DND-41 (cell line): ENCODE measurements around the gene NRXN3.

Source experiments
- EZH2 ChIP-seq: IDR thresholded peaks from 3 replicates; pipeline ENCODE4 v1.6.1; 2012; ENCODE audit warnings: borderline replicate concordance, low read depth, mild to moderate bottlenecking, moderate library complexity, low read length, inconsistent platforms; ENCODE audit not compliant: severe bottlenecking
- TF ChIP-seq, protein P1 (sequence below): IDR thresholded peaks from 2 replicates; pipeline ENCODE4 v1.5.1; 2012; ENCODE audit warnings: borderline replicate concordance, low read length, moderate library complexity, mild to moderate bottlenecking; ENCODE audit not compliant: poor library complexity, severe bottlenecking; ENCODE audit errors: extremely low read depth

DNA sequence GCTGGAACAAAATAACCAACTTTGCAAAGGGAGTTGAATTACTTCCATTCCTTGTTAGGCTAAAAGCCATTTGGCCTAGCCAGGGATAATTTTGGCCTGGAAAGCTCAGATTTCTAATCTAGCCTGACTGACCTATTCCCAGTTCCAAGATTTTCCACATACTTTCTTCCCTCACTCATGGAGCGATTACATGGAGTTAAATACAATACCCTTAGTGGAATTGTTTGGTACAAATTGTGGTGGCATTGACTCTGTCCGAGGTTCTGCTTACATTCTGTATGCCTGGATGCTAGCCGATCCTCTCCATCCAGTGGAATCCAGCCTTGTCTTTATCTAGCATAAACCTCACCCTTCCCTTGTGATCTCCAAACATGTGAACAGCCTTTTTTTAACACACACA, 1076.0 kb downstream of the NRXN3 start:
- TF ChIP-seq, protein P1, sequence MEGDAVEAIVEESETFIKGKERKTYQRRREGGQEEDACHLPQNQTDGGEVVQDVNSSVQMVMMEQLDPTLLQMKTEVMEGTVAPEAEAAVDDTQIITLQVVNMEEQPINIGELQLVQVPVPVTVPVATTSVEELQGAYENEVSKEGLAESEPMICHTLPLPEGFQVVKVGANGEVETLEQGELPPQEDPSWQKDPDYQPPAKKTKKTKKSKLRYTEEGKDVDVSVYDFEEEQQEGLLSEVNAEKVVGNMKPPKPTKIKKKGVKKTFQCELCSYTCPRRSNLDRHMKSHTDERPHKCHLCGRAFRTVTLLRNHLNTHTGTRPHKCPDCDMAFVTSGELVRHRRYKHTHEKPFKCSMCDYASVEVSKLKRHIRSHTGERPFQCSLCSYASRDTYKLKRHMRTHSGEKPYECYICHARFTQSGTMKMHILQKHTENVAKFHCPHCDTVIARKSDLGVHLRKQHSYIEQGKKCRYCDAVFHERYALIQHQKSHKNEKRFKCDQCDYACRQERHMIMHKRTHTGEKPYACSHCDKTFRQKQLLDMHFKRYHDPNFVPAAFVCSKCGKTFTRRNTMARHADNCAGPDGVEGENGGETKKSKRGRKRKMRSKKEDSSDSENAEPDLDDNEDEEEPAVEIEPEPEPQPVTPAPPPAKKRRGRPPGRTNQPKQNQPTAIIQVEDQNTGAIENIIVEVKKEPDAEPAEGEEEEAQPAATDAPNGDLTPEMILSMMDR: no peak
- TF ChIP-seq EZH2: no peak
